Transverse colon (tissue), 3 donors: ENCODE measurements around the gene BANP.

Experiments used
- EP300 ChIP-seq: sonication (generic); formaldehyde crosslinking; IDR thresholded peaks from one replicate; pipeline ENCODE4 v1.6.1; 2017; ENCODE audit warnings: antibody characterized with exemption, low read depth
- POLR2A ChIP-seq: fragments of 450-650 bp; IDR thresholded peaks from one replicate; pipeline ENCODE4 v1.6.1; 2016; ENCODE audit warnings: antibody characterized with exemption, mild to moderate bottlenecking, moderate library complexity
- TF ChIP-seq, protein P1 (sequence below), 5 experiments: fragments of 200-600 bp in 3 of 5; fragments of 450-650 bp in 2 of 5; sonication (generic) in 3 of 5; IDR thresholded peaks; 1 replicate in 2 of 5; 2 replicates in 3 of 5; pipeline ENCODE4 v1.5.1; 2016 to 2017; ENCODE audit warnings: antibody characterized with exemption in 5 of 5, inconsistent platforms in 3 of 5, mild to moderate bottlenecking in 2 of 5, moderate library complexity in 1 of 5

DNA sequence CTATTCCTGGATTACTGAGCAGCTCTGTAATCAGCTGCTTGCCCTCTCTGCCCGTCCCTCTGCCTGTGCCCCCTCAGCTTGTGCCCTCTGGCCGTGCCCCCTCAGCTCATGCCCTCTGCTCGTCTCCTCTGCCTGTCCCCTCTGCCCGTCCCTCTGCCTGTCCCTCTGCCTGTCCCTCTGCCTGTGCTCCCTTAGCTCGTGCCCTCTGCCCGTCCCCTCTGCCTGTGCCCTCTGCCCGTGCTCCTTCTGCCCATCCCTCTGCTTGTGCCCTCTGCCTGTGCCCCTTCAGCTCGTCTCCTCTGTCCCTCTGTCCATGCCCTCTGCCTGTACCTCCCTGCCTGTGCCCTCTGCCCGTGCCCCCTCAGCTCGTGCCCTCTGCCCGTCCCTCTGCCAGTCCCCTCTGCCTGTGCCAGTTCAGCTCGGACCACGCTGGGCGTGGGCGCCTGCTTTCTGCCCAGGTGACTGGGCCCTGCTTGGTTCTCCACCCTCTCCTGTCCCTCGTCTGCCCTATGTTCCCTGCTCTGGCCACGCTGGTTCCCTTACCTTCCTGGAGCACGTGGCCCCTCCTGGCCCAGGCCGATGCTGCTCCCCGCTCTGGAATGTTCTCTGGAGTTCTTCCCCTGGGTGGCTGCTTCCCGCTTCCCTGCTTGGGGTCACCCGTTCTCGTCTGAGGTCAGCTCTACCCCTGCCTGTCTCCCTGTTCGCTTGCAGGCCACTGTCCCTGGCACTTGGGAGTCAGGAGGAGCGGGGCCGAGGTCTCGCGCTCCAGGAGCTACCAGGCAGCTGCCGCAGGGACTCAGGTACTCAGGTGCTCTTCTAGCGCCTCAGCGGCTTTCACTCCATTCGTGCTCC lies 63.9 kb downstream of the BANP start:
- TF ChIP-seq POLR2A, result no peak
- TF ChIP-seq, protein P1, sequence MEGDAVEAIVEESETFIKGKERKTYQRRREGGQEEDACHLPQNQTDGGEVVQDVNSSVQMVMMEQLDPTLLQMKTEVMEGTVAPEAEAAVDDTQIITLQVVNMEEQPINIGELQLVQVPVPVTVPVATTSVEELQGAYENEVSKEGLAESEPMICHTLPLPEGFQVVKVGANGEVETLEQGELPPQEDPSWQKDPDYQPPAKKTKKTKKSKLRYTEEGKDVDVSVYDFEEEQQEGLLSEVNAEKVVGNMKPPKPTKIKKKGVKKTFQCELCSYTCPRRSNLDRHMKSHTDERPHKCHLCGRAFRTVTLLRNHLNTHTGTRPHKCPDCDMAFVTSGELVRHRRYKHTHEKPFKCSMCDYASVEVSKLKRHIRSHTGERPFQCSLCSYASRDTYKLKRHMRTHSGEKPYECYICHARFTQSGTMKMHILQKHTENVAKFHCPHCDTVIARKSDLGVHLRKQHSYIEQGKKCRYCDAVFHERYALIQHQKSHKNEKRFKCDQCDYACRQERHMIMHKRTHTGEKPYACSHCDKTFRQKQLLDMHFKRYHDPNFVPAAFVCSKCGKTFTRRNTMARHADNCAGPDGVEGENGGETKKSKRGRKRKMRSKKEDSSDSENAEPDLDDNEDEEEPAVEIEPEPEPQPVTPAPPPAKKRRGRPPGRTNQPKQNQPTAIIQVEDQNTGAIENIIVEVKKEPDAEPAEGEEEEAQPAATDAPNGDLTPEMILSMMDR (IDR thresholded peaks at IDR 0.05), result no peak
- no peak for TF ChIP-seq EP300
